Heart right ventricle (tissue), 16 donors: ENCODE data around the gene DHRSX. TPM values are rescaled to one million over a fixed set of nuclear protein-coding genes. Genes with fewer than 3 reads are reported as not detected.
A peak's percentile ranks its signal among the peaks of the same experiment; 100 is the strongest.

ENCODE experiments used
- ATAC-seq, 8 donors: fragments of 200-7000 bp; cut with Tn5 transposase; one replicate each; pipeline ENCODE4 v1.9.1; 2020; ENCODE audit warnings: mild to moderate bottlenecking in 8 of 8, moderate library complexity in 8 of 8, moderate number of reproducible peaks in 1 of 8
- DNase-seq, 2 donors: peaks; one replicate each; pipeline ENCODE4 v3.0.0-alpha.2; 2020
- H3K27ac ChIP-seq, 10 donors: fragments of 200-600 bp; sonication (generic) in 2 of 10; one replicate each; pipeline versions ENCODE4 v1.5.0 to v1.8.0; 2020 to 2022; ENCODE audit warnings: mild to moderate bottlenecking in 3 of 10
- H3K27me3 ChIP-seq, 7 donors: fragments of 200-600 bp; one replicate each; pipeline ENCODE4 v1.8.0; 2021 to 2022; ENCODE audit warnings: mild to moderate bottlenecking in 2 of 7
- H3K36me3 ChIP-seq, 9 donors: fragments of 200-600 bp; sonication (generic) in 1 of 9; one replicate each; pipeline versions ENCODE4 v1.5.0 to v1.8.0; 2020 to 2022; ENCODE audit warnings: mild to moderate bottlenecking in 2 of 9
- H3K4me1 ChIP-seq, 9 donors: fragments of 200-600 bp; sonication (generic) in 1 of 9; one replicate each; pipeline versions ENCODE4 v1.5.0 to v1.8.0; 2020 to 2022; ENCODE audit warnings: mild to moderate bottlenecking in 4 of 9
- H3K4me3 ChIP-seq, 10 donors: fragments of 200-600 bp; sonication (generic) in 2 of 10; one replicate each; pipeline versions ENCODE4 v1.5.0 to v1.8.0; 2020 to 2022; ENCODE audit warnings: mild to moderate bottlenecking in 7 of 10, moderate library complexity in 2 of 10
- H3K9me3 ChIP-seq, 11 donors: fragments of 200-600 bp in 10 of 11; sonication (generic) in 2 of 11; one replicate each; pipeline versions ENCODE4 v1.5.0 to v1.8.0; 2013 to 2022; ENCODE audit warnings: mild to moderate bottlenecking in 2 of 11, control low read depth in 1 of 11, moderate library complexity in 1 of 11
- WGBS, 2 donors: extraction: QIAGEN DNeasy Blood & Tissue Kit; methylation state at CpG; one replicate each; pipeline ENCODE4 v1.1.7; 2013; ENCODE audit warnings: inconsistent platforms in 1 of 2; 5-methylcytosine and 5-hydroxymethylcytosine counted together
- intact Hi-C, 10 donors: fragments of 100-400 bp; cut with DNase I; formaldehyde crosslinking; loops; one replicate each; pipeline versions ENCODE4 v1.11.1 to v1.14.2; 2022
- polyA plus RNA-seq, 2 donors: library from polyadenylated mRNA; stranded (reverse); fragments of 200-250 nt; gene quantifications; one replicate each; pipeline ENCODE4 v1.2.3, GENCODE V29; 2013
- total RNA-seq, 10 donors: library from RNA; stranded (reverse); fragmentation: NEBNext Ultra II Directional in 3 of 10; extraction: Animal tissue kit (Norgen Biotek cat#: 25700) in 3 of 10; gene quantifications; one replicate each; pipeline versions ENCODE4 v1.2.1 to v1.2.4, GENCODE V29; 2021 to 2023
- TF ChIP-seq, protein P1 (sequence below), 9 donors: fragments of 200-600 bp; sonication (generic) in 2 of 9; IDR thresholded peaks; one replicate each; pipeline versions ENCODE4 v1.5.0 to v1.8.0; 2021 to 2022; ENCODE audit warnings: antibody characterized with exemption in 9 of 9, mild to moderate bottlenecking in 5 of 9, moderate library complexity in 1 of 9
- donor health status: Arrhythmogenic right ventricular cardiomyopathy.
- donor health status: ischemic (EF 13 %, LVEDD 7.1; RV severe dilation, severe dysfunction).
- donor health status: healthy with polysubstance abuse.
- donor health status: DM: no; HTN: yes; CAD: no.
- donor health status: DM: no; HTN: no; CAD: no.
- donor health status: ischemic (EF 25% LVEDD 6.9; RV normal size, moderate dysfunction).
- donor health status: ischemic (EF 25% LVEDD 5.7; RV mildly dilated, moderate dysfunction).
- donor health status: healthy.
- donor health status: DM: yes; HTN: yes; CAD: no.
- donor health status: Ischemic cardiomyopathy.
- donor health status: ischemic (EF 35%, LVEDD 5.7; RV mildly dilated, moderate dysfunction).
- donor health status: nonischemic (EF 11% LVEDD 7.7; RV severe dilation, severe dysfunction).
- donor health status: DM: yes; HTN: yes; CAD: no.
- donor health status: PGD.
- donor health status: ischemic (EF 29% LVEDD 5.4; RV normal size, mild dysfunction).
- donor health status: nonischemic (EF 23%, LVEDD 6.1; RV moderate dilation, normal function).

Gene DHRSX
- total and polyA plus RNA-seq, 12 donors = 13.8 to 35.9 (median 26.2) TPM

DNA sequence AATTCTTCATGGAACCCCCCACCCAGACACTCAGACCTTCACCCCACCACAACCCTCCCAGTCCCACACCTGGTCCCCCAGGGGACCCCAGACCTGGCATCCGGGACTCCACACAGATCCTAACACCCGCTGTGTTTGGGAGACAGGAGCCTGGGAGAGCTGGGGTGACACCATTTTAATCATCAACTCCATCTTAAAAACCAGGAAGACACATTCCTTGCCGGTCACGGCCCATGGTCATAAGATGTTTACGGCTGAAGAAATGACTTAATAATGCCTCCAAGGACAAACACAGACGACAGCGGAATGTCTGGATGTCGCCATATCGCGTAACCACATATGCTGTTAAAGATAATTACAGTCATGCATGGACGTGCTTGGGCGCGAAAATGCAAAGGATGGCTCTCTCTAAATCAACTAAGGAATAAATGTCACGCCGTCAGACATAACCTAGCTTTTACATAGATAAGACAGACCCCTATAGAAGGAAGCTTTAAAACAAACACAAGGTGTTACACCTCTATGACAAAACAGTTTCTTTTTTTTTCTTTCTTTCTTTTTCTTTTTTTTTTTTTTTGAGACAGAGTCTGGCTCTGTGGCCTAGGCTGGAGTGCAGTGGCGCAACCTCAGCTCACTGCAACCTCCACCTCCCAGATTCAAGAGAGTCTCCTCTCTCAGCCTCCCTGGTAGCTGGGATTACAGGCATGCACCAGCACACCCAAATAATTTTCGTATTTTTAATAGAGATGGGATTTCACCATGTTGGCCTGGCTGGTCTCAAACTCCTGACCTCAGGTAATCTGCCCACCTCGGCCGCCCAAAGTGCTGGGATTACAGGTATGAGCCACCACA is 2.1 kb upstream of the DHRSX start:
- TF ChIP-seq, protein P1, sequence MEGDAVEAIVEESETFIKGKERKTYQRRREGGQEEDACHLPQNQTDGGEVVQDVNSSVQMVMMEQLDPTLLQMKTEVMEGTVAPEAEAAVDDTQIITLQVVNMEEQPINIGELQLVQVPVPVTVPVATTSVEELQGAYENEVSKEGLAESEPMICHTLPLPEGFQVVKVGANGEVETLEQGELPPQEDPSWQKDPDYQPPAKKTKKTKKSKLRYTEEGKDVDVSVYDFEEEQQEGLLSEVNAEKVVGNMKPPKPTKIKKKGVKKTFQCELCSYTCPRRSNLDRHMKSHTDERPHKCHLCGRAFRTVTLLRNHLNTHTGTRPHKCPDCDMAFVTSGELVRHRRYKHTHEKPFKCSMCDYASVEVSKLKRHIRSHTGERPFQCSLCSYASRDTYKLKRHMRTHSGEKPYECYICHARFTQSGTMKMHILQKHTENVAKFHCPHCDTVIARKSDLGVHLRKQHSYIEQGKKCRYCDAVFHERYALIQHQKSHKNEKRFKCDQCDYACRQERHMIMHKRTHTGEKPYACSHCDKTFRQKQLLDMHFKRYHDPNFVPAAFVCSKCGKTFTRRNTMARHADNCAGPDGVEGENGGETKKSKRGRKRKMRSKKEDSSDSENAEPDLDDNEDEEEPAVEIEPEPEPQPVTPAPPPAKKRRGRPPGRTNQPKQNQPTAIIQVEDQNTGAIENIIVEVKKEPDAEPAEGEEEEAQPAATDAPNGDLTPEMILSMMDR (IDR thresholded peaks at IDR 0.05) = no peak
- Histone ChIP-seq H3K4me1 (peaks cover 3 to 23% (median 21%) of the 10 kb centered on the region in 9 donors), H3K36me3 (no peaks in the 10 kb centered on the region), H3K27me3 (no peaks in the 10 kb centered on the region), H3K9me3 (no peaks in the 10 kb centered on the region), H3K4me3 (no peak overlapping the region), H3K27ac (no peak overlapping the region)
- intact Hi-C loops = loop anchor here in 2 of 10 donors (10.0 kb wide), 2 partner anchors 102 to 218 kb away; no protein-coding TSS in a partner anchor
- no peak for ATAC-seq
- 58 to 59% methylated on average over 19 of the region's 19 CpGs for WGBS, 2 donors
- DNase-seq = no peak

DNA sequence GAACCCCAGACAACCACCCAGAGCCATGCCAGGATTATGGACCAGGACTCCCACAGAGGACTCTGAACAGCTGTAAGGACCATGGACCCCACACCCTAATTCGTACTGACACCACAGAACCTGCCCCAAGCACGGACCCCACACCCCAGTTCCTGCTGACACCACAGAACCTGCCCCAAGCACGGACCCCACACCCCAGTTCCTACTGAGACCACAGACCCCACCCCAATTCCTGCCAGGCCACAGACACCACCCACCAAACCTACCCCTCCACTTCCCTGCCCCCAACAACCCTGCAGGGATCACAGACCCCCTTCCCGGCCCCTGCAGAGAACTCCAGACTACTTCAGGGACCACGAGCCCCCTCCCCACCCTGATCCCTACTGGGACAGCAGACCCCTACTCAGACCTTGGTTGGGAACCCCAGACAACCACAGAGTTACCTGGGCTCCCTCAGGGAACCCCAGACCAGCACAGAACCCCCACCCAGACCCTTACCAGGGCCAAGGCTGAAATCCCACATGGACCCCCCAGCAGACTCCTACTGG is 1.4 kb upstream of the DHRSX start:
- no peak overlapping the region for H3K4me3 ChIP-seq
- TF ChIP-seq, protein P1 (IDR thresholded peaks at IDR 0.05) = no peak
- no peak for DNase-seq
- H3K4me1 ChIP-seq = peaks cover 7 to 30% (median 28%) of the 10 kb centered on the region in 9 donors
- no peaks in the 10 kb centered on the region for H3K36me3 ChIP-seq
- 83 to 90% methylated on average over 5 of the region's 5 CpGs for WGBS, 2 donors
- H3K9me3 ChIP-seq = no peaks in the 10 kb centered on the region
- intact Hi-C loops = loop anchor here in 2 of 10 donors (10.0 kb wide), 2 partner anchors 103 to 217 kb away; no protein-coding TSS in a partner anchor
- no peak for ATAC-seq
- no peaks in the 10 kb centered on the region for H3K27me3 ChIP-seq
- no peak overlapping the region for H3K27ac ChIP-seq

DNA sequence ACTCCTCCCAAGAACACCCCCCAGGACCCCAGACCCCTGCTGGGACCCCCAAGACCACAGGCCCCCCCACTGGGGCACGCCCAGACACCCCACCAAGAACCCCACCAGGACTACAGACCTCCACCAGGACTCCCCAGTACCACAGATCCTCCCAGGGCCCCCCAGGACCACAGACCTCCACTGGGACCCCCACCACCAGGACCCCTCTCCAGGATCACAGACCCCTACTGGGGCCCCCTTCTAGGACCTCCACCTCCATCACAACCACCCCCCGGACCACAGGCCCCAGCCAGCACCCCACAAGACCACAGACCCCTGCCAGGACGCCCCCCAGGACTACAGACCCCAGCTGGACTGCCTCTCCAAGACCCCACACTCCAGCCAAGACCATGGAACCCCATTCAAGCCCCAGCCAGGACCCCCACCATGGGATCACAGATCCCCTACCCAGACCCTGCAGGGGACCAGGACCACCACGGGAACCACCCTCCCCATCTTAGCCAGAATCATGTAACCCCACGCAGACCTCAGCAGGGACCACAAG is 855 bp upstream of the DHRSX start:
- no peaks in the 10 kb centered on the region for H3K9me3 ChIP-seq
- DNase-seq = no peak
- peak in 1 of 8 donors; percentile 13 for ATAC-seq
- intact Hi-C loops = loop anchor here in 2 of 10 donors (10.0 kb wide), 2 partner anchors 103 to 217 kb away; no protein-coding TSS in a partner anchor
- peaks cover 0 to under 1% (median 0%) of the 10 kb centered on the region in 9 donors for H3K36me3 ChIP-seq
- TF ChIP-seq, protein P1 (IDR thresholded peaks at IDR 0.05) = no peak
- 90 to 95% methylated on average over 5 of the region's 5 CpGs for WGBS, 2 donors
- no peaks in the 10 kb centered on the region for H3K27me3 ChIP-seq
- H3K4me3 ChIP-seq = no peak overlapping the region
- H3K4me1 ChIP-seq = peaks cover 7 to 34% (median 32%) of the 10 kb centered on the region in 9 donors
- H3K27ac ChIP-seq = no peak overlapping the region

DNA sequence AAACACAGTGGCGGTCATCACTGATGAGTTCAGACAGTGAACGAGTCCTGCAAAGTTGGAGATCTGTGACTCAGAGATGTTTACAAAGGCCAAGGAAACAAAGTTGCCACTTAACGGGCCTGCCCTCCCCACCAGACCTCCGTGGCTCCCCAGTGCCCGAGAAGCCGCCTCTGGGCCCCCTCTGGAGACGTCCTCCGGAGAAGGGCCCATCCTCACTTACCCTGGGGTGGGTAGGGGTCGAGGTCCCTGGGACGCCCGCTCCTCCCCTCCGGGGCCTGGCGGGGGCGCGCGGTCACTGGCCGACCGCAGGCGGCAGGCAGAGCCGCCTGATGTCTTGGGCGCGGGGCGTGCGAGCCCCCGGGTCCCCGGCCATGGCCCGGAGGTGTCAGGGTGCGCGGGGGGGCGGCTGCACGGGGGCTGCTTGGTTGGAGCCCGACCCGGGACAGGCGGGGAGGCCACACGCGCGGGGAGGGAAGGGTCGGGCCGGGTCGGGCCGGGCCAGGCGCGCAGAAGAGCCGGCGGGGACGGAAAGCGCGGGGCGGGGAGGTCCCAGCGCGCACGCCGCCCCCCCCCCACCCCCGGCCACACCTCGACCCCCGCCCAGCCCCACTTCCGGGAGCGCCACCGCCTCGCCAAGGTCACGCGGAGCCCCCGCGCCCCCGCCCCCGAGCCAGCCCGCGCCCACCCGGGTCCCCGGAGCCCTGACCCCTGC is 529 bp downstream of the DHRSX start:
- Histone ChIP-seq H3K4me3 (peak overlapping the region; percentile 68 to 96 (median 88)), H3K36me3 (peaks cover 0 to 14% (median 0%) of the 10 kb centered on the region in 9 donors), H3K9me3 (no peaks in the 10 kb centered on the region), H3K4me1 (peaks cover 7 to 42% (median 33%) of the 10 kb centered on the region in 9 donors), H3K27me3 (no peaks in the 10 kb centered on the region), H3K27ac (peak overlapping the region; percentile 63 to 97 (median 94))
- 0 to 2% methylated on average over 36 to 61 of the region's 70 CpGs for WGBS, 2 donors
- intact Hi-C loops = loop anchor here in 2 of 10 donors (10.0 kb wide), 2 partner anchors 105 to 215 kb away; no protein-coding TSS in a partner anchor
- DNase-seq (peak; percentile 43 to 54), ATAC-seq (peak; percentile 44 to 66 (median 60))
- TF ChIP-seq, protein P1 (IDR thresholded peaks at IDR 0.05) = peak in 4 of 9 donors; percentile 21 to 34 (median 30)
